ENCODE measurements around the gene IFFO2. TPM values are rescaled to one million over a fixed set of nuclear protein-coding genes. Genes with fewer than 3 reads are reported as not detected.

IFFO2 gene
- total and polyA plus RNA-seq, 2 of the 13 experiments (the other 11 are each of a cell fraction or from before 2014, with no cell fraction given): 7.3 to 16.7 TPM

DNA sequence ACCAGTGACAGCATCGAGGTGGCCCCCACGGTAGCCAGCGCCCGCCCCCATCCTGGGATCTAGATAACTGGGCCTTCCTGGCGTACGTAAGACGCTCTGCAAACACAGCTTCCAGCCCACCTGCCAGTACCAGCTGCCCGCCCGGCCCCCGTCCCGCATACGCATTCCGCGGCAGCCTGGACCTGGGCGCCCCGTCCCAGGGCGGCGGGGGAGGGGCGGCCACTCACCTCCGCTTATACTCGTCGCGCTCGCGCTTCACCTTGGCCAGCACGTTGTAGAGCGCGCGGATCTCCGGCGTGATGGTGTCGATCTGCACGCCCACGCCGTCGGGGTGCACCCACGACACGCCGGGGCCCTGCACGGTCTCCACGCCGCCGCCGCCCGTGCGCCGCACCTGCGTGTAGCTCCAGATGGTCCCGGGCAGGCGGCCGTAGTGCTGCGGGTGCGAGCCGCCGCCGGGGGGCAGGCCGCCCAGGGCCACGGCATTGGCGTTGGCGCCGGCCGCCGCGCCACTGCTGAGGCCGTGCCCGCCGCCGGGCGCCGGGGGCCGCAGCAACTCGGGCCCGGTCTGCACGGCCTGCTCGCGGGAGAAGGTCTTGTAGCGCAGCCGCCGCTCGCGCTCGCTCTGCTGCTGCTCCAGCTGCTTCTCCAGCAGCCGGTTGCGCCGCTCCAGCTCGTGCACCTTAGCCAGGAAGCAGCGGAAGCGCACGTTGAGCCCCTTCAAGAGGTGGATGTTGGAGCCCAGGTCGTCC lies 859 bp downstream of the IFFO2 start (continued):
- TF ChIP-seq, protein P1, sequence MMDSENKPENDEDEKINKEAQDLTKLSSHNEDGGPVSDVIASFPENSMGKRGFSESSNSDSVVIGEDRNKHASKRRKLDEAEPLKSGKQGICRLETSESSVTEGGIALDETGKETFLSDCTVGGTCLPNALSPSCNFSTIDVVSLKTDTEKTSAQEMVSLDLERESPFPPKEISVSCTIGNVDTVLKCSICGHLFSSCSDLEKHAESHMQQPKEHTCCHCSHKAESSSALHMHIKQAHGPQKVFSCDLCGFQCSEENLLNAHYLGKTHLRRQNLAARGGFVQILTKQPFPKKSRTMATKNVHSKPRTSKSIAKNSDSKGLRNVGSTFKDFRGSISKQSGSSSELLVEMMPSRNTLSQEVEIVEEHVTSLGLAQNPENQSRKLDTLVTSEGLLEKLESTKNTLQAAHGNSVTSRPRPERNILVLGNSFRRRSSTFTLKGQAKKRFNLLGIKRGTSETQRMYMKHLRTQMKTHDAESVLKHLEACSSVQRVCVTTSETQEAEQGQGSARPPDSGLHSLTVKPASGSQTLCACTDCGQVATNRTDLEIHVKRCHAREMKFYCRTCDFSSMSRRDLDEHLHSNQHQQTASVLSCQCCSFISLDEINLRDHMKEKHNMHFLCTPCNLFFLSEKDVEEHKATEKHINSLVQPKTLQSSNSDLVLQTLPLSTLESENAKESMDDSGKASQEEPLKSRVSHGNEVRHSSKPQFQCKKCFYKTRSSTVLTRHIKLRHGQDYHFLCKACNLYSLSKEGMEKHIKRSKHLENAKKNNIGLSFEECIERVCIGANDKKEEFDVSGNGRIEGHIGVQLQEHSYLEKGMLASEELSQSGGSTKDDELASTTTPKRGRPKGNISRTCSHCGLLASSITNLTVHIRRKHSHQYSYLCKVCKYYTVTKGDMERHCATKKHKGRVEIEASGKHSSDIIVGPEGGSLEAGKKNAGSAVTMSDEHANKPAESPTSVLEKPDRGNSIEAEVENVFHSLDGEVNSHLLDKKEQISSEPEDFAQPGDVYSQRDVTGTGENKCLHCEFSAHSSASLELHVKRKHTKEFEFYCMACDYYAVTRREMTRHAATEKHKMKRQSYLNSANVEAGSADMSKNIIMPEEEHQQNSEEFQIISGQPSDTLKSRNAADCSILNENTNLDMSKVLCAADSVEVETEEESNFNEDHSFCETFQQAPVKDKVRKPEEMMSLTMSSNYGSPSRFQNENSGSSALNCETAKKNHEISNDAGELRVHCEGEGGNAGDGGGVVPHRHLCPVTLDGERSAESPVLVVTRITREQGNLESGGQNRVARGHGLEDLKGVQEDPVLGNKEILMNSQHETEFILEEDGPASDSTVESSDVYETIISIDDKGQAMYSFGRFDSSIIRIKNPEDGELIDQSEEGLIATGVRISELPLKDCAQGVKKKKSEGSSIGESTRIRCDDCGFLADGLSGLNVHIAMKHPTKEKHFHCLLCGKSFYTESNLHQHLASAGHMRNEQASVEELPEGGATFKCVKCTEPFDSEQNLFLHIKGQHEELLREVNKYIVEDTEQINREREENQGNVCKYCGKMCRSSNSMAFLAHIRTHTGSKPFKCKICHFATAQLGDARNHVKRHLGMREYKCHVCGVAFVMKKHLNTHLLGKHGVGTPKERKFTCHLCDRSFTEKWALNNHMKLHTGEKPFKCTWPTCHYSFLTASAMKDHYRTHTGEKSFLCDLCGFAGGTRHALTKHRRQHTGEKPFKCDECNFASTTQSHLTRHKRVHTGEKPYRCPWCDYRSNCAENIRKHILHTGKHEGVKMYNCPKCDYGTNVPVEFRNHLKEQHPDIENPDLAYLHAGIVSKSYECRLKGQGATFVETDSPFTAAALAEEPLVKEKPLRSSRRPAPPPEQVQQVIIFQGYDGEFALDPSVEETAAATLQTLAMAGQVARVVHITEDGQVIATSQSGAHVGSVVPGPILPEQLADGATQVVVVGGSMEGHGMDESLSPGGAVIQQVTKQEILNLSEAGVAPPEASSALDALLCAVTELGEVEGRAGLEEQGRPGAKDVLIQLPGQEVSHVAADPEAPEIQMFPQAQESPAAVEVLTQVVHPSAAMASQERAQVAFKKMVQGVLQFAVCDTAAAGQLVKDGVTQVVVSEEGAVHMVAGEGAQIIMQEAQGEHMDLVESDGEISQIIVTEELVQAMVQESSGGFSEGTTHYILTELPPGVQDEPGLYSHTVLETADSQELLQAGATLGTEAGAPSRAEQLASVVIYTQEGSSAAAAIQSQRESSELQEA (CRISPR knock-in tag; IDR thresholded peaks at IDR 0.05; ENCODE audit: not compliant biosample characterization): no peak
- no peak for TF ChIP-seq NFYC (CRISPR knock-in tag; IDR thresholded peaks at IDR 0.05)
- no peak for TF ChIP-seq ZNF274 (CRISPR knock-in tag; IDR thresholded peaks at IDR 0.05)
- no peak for TF ChIP-seq HOXA5 (CRISPR knock-in tag; IDR thresholded peaks at IDR 0.05)
- no peak for TF ChIP-seq ZBTB3 (CRISPR knock-in tag; IDR thresholded peaks at IDR 0.05; ENCODE audit: borderline replicate concordance, low read depth)
- TF ChIP-seq RXRB (CRISPR knock-in tag; IDR thresholded peaks at IDR 0.05; ENCODE audit: borderline replicate concordance): no peak
- TF ChIP-seq, protein P2, sequence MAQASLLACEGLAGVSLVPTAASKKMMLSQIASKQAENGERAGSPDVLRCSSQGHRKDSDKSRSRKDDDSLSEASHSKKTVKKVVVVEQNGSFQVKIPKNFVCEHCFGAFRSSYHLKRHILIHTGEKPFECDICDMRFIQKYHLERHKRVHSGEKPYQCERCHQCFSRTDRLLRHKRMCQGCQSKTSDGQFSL (CRISPR knock-in tag; IDR thresholded peaks at IDR 0.05): no peak
- no peak for TF ChIP-seq TSC22D2 (CRISPR knock-in tag; IDR thresholded peaks at IDR 0.05; ENCODE audit: borderline replicate concordance)
- TF ChIP-seq ZNF557 (CRISPR knock-in tag; IDR thresholded peaks at IDR 0.05): no peak
- TF ChIP-seq NFE2L2 (IDR thresholded peaks at IDR 0.05; ENCODE audit: low read length): no peak
- no peak for TF ChIP-seq FOXO4 (CRISPR knock-in tag; conservative IDR thresholded peaks at IDR 0.05)
- 0 out of 2 replicates have a peak, but pooled peaks have one; percentile 27 for TF ChIP-seq ZNF558 (CRISPR knock-in tag; IDR thresholded peaks at IDR 0.05; ENCODE audit: borderline replicate concordance)
- TF ChIP-seq CERS6 (CRISPR knock-in tag; IDR thresholded peaks at IDR 0.05): no peak
- no peak for TF ChIP-seq ZNF180 (CRISPR knock-in tag; IDR thresholded peaks at IDR 0.05; ENCODE audit: borderline replicate concordance, low read depth)
- TF ChIP-seq, protein P3, sequence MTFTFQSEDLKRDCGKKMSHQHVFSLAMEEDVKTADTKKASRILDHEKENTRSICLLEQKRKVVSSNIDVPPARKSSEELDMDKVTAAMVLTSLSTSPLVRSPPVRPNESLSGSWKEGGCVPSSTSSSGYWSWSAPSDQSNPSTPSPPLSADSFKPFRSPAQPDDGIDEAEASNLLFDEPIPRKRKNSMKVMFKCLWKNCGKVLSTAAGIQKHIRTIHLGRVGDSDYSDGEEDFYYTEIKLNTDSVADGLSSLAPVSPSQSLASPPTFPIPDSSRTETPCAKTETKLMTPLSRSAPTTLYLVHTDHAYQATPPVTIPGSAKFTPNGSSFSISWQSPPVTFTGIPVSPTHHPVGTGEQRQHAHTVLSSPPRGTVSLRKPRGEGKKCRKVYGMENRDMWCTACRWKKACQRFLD (CRISPR knock-in tag; IDR thresholded peaks at IDR 0.05; ENCODE audit: borderline replicate concordance): no peak
- TF ChIP-seq, protein P4, sequence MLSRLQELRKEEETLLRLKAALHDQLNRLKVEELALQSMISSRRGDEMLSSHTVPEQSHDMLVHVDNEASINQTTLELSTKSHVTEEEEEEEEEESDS (CRISPR knock-in tag; IDR thresholded peaks at IDR 0.05; ENCODE audit: borderline replicate concordance): no peak
